HG03039 (cell line): ENCODE results near the gene NEDD1.
A peak's percentile ranks its signal among the peaks of the same experiment; 100 is the strongest.

Experiments
- ATAC-seq: cut with Tn5 transposase; IDR thresholded peaks from one replicate; pipeline ENCODE4 v1.9.1; 2021; ENCODE audit warnings: mild to moderate bottlenecking, moderate library complexity; ENCODE audit not compliant: unreplicated experiment

The NEDD1 gene

GRCh38 chr12:96901175-96901574, 5.9 kb upstream of the NEDD1 start:
- no peak for ATAC-seq

- ATAC-seq = no peak
Measured at GRCh38 chr12:96902076-96902475, 5.0 kb upstream of the NEDD1 start.

- no peak for ATAC-seq
Measured at GRCh38 chr12:96906498-96906848, 584 bp upstream of the NEDD1 start.

GRCh38 chr12:96907671-96908422, 790 bp downstream of the NEDD1 start:
- peak; percentile 4 for ATAC-seq

GRCh38 chr12:96908423-96908675, 1.3 kb downstream of the NEDD1 start:
- ATAC-seq = no peak

GRCh38 chr12:96912261-96912660, 5.2 kb downstream of the NEDD1 start:
- ATAC-seq = no peak

- no peak for ATAC-seq
Measured at GRCh38 chr12:96912943-96913342, 5.9 kb downstream of the NEDD1 start.

GRCh38 chr12:96919510-96920210, 12.6 kb downstream of the NEDD1 start:
- ATAC-seq = no peak

- ATAC-seq = peak; percentile 77
Measured at GRCh38 chr12:96948782-96949181, 41.7 kb downstream of the NEDD1 start.

- ATAC-seq = no peak
Measured at GRCh38 chr12:96979532-96979931, 72.5 kb downstream of the NEDD1 start.

GRCh38 chr12:96980991-96981414, 73.9 kb downstream of the NEDD1 start:
- ATAC-seq = no peak

- ATAC-seq = no peak
Measured at GRCh38 chr12:96981911-96982310, 74.9 kb downstream of the NEDD1 start.

- no peak for ATAC-seq
Measured at GRCh38 chr12:96982671-96983070, 75.6 kb downstream of the NEDD1 start.

- peak; percentile 72 for ATAC-seq
Measured at GRCh38 chr12:96985515-96986362, 78.7 kb downstream of the NEDD1 start.

GRCh38 chr12:96986883-96987523, 79.9 kb downstream of the NEDD1 start:
- ATAC-seq = no peak

GRCh38 chr12:96988919-96989318, 81.9 kb downstream of the NEDD1 start:
- ATAC-seq = no peak

- no peak for ATAC-seq
Measured at GRCh38 chr12:96989916-96990315, 82.9 kb downstream of the NEDD1 start.

GRCh38 chr12:96994900-96995299, 87.8 kb downstream of the NEDD1 start:
- ATAC-seq = no peak

- no peak for ATAC-seq
Measured at GRCh38 chr12:96995861-96996260, 88.8 kb downstream of the NEDD1 start.

- ATAC-seq = no peak
Measured at GRCh38 chr12:96997797-96998484, 90.9 kb downstream of the NEDD1 start.

GRCh38 chr12:97003276-97003675, 96.2 kb downstream of the NEDD1 start:
- ATAC-seq = no peak
